Coronary artery (tissue), 2 donors: ENCODE data around the gene SLX9.
A peak's percentile ranks its signal among the peaks of the same experiment; 100 is the strongest.

Source experiments
- DNase-seq: peaks from one replicate; pipeline ENCODE4 v3.0.0-alpha.2; 2017; ENCODE audit warnings: low spot score
- H3K27ac ChIP-seq, 2 donors: fragments of 200-600 bp; sonication (generic); one replicate each; pipeline ENCODE4 v1.5.1; 2016 to 2019
- H3K4me3 ChIP-seq: fragments of 200-600 bp; sonication (generic); 2 replicates; pipeline ENCODE4 v1.5.1; 2016; ENCODE audit warnings: mild to moderate bottlenecking, moderate library complexity
- TF ChIP-seq, protein P1 (sequence below): fragments of 200-600 bp; sonication (generic); IDR thresholded peaks from one replicate; pipeline ENCODE4 v1.5.1; 2019; ENCODE audit warnings: antibody characterized with exemption

Gene SLX9

DNA sequence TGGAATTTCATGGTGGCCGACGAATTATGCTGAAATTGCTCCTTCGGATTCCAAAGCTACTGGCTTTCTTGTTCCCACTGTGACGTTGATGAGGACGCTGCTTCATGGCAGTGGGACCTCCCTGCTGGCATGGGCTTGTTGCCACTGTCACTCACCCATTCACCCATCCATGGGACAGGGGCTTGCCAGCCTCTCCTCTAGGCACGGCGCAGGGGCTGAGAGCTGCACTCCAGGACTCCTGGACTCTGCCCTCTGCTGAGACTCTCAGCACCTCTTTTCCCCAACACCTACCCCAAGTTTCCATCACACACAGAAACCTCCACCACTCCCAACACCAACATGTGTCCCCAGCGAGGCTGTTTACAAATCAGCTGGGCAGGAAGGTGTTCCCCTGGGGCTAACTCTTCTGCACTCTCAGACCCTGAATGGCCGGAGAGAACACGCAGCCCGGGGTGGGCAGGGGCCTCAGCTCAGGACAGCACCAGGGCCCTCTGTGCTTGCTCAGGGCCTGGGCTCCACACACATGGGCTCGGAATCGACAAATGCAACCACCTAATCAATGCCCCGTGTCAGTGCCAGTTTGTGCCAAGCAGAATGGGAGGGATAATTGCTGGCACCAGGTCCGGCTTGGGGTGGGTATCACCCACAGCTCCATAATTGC is 22.3 kb upstream of the SLX9 start:
- TF ChIP-seq, protein P1, sequence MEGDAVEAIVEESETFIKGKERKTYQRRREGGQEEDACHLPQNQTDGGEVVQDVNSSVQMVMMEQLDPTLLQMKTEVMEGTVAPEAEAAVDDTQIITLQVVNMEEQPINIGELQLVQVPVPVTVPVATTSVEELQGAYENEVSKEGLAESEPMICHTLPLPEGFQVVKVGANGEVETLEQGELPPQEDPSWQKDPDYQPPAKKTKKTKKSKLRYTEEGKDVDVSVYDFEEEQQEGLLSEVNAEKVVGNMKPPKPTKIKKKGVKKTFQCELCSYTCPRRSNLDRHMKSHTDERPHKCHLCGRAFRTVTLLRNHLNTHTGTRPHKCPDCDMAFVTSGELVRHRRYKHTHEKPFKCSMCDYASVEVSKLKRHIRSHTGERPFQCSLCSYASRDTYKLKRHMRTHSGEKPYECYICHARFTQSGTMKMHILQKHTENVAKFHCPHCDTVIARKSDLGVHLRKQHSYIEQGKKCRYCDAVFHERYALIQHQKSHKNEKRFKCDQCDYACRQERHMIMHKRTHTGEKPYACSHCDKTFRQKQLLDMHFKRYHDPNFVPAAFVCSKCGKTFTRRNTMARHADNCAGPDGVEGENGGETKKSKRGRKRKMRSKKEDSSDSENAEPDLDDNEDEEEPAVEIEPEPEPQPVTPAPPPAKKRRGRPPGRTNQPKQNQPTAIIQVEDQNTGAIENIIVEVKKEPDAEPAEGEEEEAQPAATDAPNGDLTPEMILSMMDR, result no peak
- DNase-seq, result no peak
- no peak overlapping the region for H3K4me3 ChIP-seq
- H3K27ac ChIP-seq, result no peak overlapping the region

DNA sequence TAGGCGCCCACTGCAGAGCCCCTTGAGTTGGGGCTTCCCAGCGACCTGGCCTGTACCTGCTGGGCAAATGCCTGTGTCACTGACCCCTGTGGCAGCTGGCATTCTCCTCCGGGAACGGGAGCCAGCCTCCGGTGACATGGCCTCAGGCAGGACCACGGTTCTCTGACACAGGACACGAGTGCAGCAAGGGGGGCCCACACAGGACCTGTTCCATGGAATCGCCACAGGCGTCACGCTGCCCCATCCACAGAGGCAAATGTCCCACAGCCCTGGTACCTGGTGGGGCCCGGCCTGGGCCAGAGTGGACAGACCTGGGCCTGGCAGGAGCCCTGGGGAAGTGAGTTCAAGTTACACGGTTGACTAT is 21.7 kb upstream of the SLX9 start:
- H3K4me3 ChIP-seq, result no peak overlapping the region
- no peak overlapping the region for H3K27ac ChIP-seq
- no peak for DNase-seq
- TF ChIP-seq, protein P1, result no peak

DNA sequence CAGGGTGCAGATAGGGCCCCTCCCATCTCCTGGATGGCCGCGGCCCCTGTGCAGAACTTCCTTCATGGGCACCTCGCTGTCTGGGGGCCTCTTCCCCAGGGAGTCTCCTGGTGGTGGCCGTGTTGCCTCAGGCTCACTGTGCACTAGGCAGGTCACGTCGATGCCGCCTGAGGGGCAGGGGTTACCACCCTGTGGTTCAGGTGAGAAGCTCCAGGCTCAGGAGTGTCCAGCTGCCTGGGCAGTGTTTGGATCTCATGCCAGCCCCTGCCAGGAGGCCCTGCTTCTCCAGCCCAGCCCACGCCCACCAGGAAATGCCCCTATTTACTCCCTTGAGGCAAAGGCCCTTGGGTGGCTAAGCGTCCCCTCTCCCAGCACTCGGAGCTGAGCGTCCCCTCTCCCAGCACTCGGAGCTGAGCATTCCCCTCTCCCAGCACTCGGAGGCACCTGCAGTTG is 21.2 kb upstream of the SLX9 start:
- TF ChIP-seq, protein P1, result no peak
- H3K27ac ChIP-seq, result no peak overlapping the region
- peak overlapping the region; percentile 62 for H3K4me3 ChIP-seq
- DNase-seq, result no peak

DNA sequence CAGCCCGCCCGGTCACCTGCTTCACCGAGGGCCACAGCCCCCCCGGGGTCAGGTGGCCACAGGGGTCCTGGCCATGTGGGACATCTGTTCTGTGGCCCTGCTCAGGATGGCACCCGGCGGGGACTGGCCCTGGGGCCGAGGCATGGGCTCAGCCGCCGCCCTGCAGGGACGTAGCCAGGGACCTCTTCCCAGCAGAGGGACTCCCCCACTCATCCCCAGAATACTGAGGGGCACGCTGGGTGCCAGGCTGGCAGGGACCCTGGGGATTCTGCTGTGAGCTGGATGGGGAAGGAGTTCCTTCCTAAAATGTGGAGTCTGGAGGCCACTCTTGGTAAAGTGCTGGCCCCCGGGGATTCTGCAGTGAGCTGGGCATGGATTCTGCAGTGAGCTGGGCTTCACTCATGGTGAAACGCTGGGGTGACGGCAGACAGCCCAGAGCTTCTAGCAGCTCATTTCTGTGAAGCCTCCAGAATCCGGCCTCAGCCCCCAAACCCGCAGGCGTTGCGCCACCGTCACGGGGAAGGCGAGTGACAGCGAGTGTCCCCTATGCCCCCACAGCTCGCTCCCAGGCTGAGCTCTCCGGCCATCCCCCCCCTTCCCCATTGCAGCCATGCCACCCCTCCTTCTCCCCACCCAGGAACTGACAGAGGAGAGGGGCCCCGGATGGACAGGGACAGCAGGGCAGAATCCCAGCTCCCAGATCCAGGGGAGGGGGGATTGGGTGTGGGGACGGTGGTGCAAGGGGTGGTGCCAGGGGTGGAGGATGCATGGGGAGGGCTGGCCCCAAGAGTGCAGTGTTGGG is 20.5 kb upstream of the SLX9 start:
- peak overlapping the region in 1 of 2 donors; percentile 56 for H3K27ac ChIP-seq
- TF ChIP-seq, protein P1, result no peak
- H3K4me3 ChIP-seq, result peak overlapping the region; percentile 62
- no peak for DNase-seq

DNA sequence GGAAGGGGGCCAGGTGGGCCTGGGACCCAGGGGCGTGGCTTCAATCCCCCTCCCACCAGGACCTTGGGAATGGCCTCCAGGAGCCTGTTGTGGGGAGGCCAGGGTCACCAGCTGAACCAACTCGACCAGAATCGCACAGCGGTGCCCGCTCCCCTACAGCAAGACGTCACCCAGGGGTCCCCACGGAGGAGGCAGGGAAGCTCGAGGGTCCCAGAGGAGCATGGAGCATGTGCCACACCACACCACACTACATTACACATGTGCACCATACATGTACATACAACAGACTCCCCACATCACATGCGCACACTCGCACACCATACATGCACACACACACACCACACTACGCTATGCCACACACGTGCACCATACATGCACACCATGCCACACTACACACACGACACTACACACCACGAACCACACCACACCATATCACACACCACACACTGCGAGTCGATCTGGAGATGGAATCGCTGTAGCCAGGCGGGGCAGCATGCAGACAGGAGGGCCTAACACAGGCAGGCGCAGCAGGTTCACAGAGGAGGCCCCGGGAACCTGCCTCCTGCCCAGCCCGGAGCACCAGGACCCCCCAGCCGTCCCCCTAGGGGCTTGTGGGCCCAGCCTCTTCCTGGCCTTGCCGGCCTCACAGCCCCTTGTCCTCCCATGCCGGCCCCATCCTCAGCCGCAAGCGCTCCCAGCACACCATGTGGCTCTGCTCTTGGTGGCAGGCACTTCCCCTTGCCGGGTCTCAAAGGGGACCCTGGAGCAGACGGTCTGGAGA is 19.7 kb upstream of the SLX9 start:
- no peak for DNase-seq
- Histone ChIP-seq H3K4me3 (peak overlapping the region; percentile 62), H3K27ac (peak overlapping the region in 1 of 2 donors; percentile 56)
- TF ChIP-seq, protein P1, result no peak

DNA sequence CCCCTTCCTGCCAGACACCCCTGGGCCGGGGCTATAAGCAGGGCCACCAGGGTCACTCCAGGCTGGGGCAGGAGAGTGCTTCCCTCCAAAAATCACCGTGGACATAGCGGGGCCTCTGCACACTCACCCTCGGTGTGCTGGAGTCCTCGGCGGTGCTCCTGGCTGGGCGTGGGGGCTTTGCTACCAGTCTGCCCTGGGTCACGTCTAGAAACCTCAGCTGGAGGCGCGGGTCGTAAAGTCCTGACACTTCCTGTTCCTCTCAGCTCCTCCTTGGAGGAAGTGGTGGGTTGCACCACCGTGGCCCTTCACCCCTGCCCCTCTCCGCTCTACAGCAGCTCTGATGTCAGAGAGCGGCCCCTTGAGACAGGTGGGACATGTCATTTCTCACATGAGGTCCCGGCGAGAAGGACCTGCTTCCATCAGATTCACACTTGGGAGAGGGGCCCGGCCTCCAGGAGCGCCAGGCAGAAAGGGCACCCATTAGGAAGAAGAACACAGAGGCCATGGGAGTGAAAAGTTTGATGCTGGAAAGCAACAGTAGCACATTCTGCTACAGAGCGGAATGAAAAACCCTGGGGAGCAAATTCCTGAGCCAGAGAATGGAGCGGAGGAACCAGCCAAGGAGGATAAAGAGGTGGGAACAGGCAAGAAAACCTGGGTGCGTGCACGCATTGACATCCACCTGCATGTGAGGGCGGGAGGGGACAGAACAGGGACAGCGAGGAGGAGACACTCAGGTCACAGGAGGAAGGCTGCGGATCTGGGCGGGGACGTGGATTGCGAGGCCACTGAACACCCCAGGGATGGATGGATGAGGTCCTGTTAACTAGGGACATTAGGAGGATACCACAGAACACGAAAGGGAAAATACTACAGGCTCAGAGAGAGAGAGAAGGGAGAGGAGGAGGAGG is 18.9 kb upstream of the SLX9 start, which contains the start of gene ITGB2:
ITGB2 (minus strand) TSS at position 206 of the 911 bp plus-strand sequence. CDS start 10,117 bp downstream, outside the sequence.
- peak within 1 kb of the TSS; percentile 62 for H3K4me3 ChIP-seq
- H3K27ac ChIP-seq, result peak within 1 kb of the TSS in 1 of 2 donors; percentile 56
- TF ChIP-seq, protein P1, result no peak
- no peak for DNase-seq
